Measurements from ENCODE around the gene DIAPH2.

The DIAPH2 gene

DNA sequence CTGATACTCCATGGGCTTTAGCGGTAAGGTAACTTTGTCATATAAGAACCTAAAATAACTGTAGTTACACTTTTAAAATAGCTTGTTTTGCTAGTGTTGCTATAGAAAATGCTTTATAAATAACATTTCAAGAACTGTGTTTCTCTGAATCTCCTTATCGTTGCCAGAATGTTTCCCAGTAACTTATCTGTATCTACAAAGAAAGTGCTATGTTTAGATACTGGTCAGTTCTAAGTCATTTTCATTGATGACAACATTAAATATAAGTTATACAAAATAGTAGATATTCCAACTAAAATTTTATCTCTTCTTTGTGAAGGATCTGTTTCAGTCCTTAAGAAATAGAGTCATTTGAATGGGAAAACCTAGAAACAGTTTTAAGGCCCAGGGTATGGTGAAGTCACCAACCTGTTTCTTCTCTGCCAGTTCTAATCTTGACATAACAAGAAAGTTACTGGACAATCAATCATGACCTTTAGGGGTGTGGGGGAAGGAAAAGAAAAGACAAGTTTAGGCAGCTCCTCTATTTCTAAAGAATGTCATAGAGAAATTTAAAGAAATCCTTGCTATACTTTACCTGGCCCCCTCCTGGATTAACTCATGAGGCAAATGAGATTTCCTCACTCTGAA lies 625.0 kb downstream of the DIAPH2 start:
- no peak for TF ChIP-seq GATA2 (IDR thresholded peaks at IDR 0.05; ENCODE audit: low read depth, low read length)
- no peak for TF ChIP-seq GATA3 (IDR thresholded peaks at IDR 0.05; ENCODE audit: low read depth, low read length)

GRCh38 chrX:97310373-97310772 lies 625.7 kb downstream of the DIAPH2 start:
- no peak for TF ChIP-seq GATA2 (IDR thresholded peaks at IDR 0.05; ENCODE audit: low read depth, low read length)
- TF ChIP-seq GATA3 (IDR thresholded peaks at IDR 0.05; ENCODE audit: low read depth, low read length) = no peak

- TF ChIP-seq GATA2 (IDR thresholded peaks at IDR 0.05; ENCODE audit: low read depth, low read length) = no peak
- TF ChIP-seq GATA3 (IDR thresholded peaks at IDR 0.05; ENCODE audit: low read depth, low read length) = no peak
Measured at GRCh38 chrX:97311066-97311778, 626.6 kb downstream of the DIAPH2 start.

- TF ChIP-seq GATA2 (IDR thresholded peaks at IDR 0.05; ENCODE audit: low read depth, low read length) = no peak
- no peak for TF ChIP-seq GATA3 (IDR thresholded peaks at IDR 0.05; ENCODE audit: low read depth, low read length)
Measured at GRCh38 chrX:97314345-97314744, 629.7 kb downstream of the DIAPH2 start.

GRCh38 chrX:97315939-97316338 lies 631.3 kb downstream of the DIAPH2 start:
- TF ChIP-seq GATA3 (IDR thresholded peaks at IDR 0.05; ENCODE audit: low read depth, low read length) = no peak
- TF ChIP-seq GATA2 (IDR thresholded peaks at IDR 0.05; ENCODE audit: low read depth, low read length) = no peak

GRCh38 chrX:97320305-97320704 lies 635.7 kb downstream of the DIAPH2 start:
- TF ChIP-seq GATA3 (IDR thresholded peaks at IDR 0.05; ENCODE audit: low read depth, low read length) = no peak

GRCh38 chrX:97322401-97322800 lies 637.8 kb downstream of the DIAPH2 start:
- TF ChIP-seq GATA3 (IDR thresholded peaks at IDR 0.05; ENCODE audit: low read depth, low read length) (no peak), GATA2 (IDR thresholded peaks at IDR 0.05; ENCODE audit: low read depth, low read length) (no peak)

- no peak for TF ChIP-seq GATA2 (IDR thresholded peaks at IDR 0.05; ENCODE audit: low read depth, low read length)
Measured at GRCh38 chrX:97326456-97326855, 641.8 kb downstream of the DIAPH2 start.

DNA sequence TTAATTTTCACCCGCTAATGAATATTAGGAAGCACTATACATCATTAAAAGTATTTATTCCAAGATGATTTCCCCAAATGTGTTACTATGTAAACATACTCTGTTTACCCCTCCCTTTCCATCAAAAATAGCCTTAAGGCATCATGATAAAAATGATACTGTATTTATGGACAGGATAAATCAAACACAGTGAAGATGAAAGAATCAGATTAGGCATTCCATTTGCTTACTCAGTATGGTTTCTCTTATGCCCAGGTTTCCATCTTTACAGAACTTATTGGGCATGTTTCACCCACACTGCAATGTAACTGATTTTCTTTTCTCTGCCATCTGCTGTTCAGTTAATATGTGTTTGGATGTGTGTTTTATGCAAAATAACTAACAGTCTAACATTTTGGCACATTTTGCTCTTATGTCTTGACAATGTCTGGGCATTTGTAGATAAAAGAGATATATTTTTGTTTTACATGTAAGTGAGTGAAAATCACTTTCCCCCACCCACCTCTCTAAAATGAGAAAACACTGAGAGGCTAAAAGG lies 644.3 kb downstream of the DIAPH2 start:
- no peak for TF ChIP-seq GATA2 (IDR thresholded peaks at IDR 0.05; ENCODE audit: low read depth, low read length)
- TF ChIP-seq GATA3 (IDR thresholded peaks at IDR 0.05; ENCODE audit: low read depth, low read length) = peak; percentile 38; the same call in 1 of the 2 replicates

GRCh38 chrX:97330151-97330550 lies 645.5 kb downstream of the DIAPH2 start:
- TF ChIP-seq GATA2 (IDR thresholded peaks at IDR 0.05; ENCODE audit: low read depth, low read length) (no peak), GATA3 (IDR thresholded peaks at IDR 0.05; ENCODE audit: low read depth, low read length) (no peak)

DNA sequence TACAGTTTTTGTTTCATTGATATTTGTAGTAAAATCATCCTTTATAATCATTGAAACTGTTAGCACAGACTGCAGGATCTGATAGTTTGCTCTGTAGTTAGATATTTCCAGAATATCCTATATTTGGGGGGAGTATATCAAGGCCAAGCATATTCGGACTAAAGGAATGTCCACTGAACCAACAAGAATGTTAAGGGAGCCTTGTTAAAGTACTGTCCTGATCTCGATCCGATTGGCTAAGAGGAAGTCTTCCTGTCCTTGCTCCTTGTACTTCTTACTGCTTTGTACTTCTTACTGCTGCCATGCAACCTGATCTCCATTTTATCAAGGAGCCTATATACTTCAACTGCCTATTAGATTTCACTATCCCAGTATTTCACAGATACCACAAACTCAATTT lies 648.3 kb downstream of the DIAPH2 start:
- TF ChIP-seq GATA2 (IDR thresholded peaks at IDR 0.05; ENCODE audit: low read depth, low read length) (no peak), GATA3 (IDR thresholded peaks at IDR 0.05; ENCODE audit: low read depth, low read length) (no peak)

GRCh38 chrX:97334850-97335249 lies 650.2 kb downstream of the DIAPH2 start:
- TF ChIP-seq GATA3 (IDR thresholded peaks at IDR 0.05; ENCODE audit: low read depth, low read length) (no peak), GATA2 (IDR thresholded peaks at IDR 0.05; ENCODE audit: low read depth, low read length) (no peak)

- TF ChIP-seq GATA2 (IDR thresholded peaks at IDR 0.05; ENCODE audit: low read depth, low read length) (no peak), GATA3 (IDR thresholded peaks at IDR 0.05; ENCODE audit: low read depth, low read length) (no peak)
Measured at GRCh38 chrX:97344724-97345123, 660.1 kb downstream of the DIAPH2 start.

DNA sequence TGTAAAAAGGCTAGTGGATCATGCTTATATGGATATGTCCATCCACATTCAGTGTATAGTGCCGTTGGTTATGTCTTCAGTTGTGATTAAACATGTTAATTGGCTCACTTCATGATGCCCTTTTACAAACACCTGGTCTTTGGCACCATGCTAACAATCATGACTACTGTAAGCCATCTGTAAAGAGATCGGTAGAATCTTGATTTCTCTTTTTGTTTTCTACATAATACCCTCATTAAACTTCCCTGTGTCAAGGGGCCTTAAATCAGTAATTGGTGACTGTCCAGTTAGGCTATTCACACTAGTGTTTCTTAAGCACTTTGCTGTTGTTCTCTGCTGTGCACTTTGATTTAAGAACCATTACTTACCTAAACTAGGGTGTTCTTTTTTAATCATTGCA lies 674.3 kb downstream of the DIAPH2 start:
- TF ChIP-seq GATA2 (IDR thresholded peaks at IDR 0.05; ENCODE audit: low read depth, low read length) (no peak), GATA3 (IDR thresholded peaks at IDR 0.05; ENCODE audit: low read depth, low read length) (no peak)

- TF ChIP-seq GATA2 (IDR thresholded peaks at IDR 0.05; ENCODE audit: low read depth, low read length) (no peak), GATA3 (IDR thresholded peaks at IDR 0.05; ENCODE audit: low read depth, low read length) (no peak)
Measured at GRCh38 chrX:97363843-97364242, 679.2 kb downstream of the DIAPH2 start.

All from SH-SY5Y (cell line).